A673 (cell line): ENCODE measurements around the gene XIAP. TPM values are rescaled to one million over a fixed set of nuclear protein-coding genes. Genes with fewer than 3 reads are reported as not detected.
"Not testable (repeated sequence)": the region's sequence is repeated elsewhere in the genome, so short reads cannot be mapped to it uniquely, and the experiment has no call there.

ENCODE experiments used
- BruUV-seq: library from RNA; stranded (reverse); fragments of 400-500 nt; replicated peaks from 2 replicates; lab custom pipeline; 2021; lab: Mats Ljungman, UMichigan
- CTCF ChIA-PET: fragments of 300-600 bp; sonication (Branson Sonifier 250); formaldehyde crosslinking; loops from one replicate; lab custom pipeline; 2022; ENCODE audit warnings: antibody characterized with exemption; lab: Charles Lee
- POLR2A ChIA-PET: fragments of 300-600 bp; sonication (Branson Sonifier 250); formaldehyde crosslinking; loops from one replicate; lab custom pipeline; 2022; ENCODE audit warnings: antibody characterized with exemption; ENCODE audit not compliant: low non-redundant PET; lab: Charles Lee
- DNase-seq: peaks from one replicate; pipeline ENCODE4 v3.0.0-alpha.2; 2015; ENCODE audit warnings: low spot score
- H3K27ac ChIP-seq: fragments of 200-600 bp; sonication (generic); 2 replicates; pipeline ENCODE4 v1.5.1; 2016; ENCODE audit warnings: mixed run types, low read depth, mild to moderate bottlenecking, mixed read lengths, antibody characterized with exemption, low read length; ENCODE audit not compliant: poor library complexity, severe bottlenecking
- H3K27me3 ChIP-seq: fragments of 200-600 bp; sonication (generic); replicated peaks from 2 replicates; pipeline ENCODE4 v1.6.1; 2017; ENCODE audit warnings: mixed run types, low read depth, mild to moderate bottlenecking, mixed read lengths, antibody characterized with exemption, low read length; ENCODE audit not compliant: insufficient read depth, poor library complexity
- H3K36me3 ChIP-seq: fragments of 200-600 bp; sonication (generic); 2 replicates; pipeline ENCODE4 v1.6.1; 2016; ENCODE audit warnings: mixed run types, mild to moderate bottlenecking, mixed read lengths, antibody characterized with exemption, low read length; ENCODE audit not compliant: insufficient read depth, poor library complexity, severe bottlenecking
- H3K4me1 ChIP-seq: fragments of 200-600 bp; sonication (generic); 2 replicates; pipeline ENCODE4 v1.6.1; 2017; ENCODE audit warnings: mixed run types, mild to moderate bottlenecking, mixed read lengths, antibody characterized with exemption, low read length; ENCODE audit not compliant: insufficient read depth, poor library complexity, severe bottlenecking
- H3K4me3 ChIP-seq: fragments of 200-600 bp; sonication (generic); 2 replicates; pipeline ENCODE4 v1.5.1; 2016; ENCODE audit warnings: low read depth, mixed run types, mild to moderate bottlenecking, mixed read lengths, low read length; ENCODE audit not compliant: poor library complexity, severe bottlenecking
- H3K9me3 ChIP-seq: fragments of 200-600 bp; sonication (generic); 2 replicates; pipeline ENCODE4 v1.6.1; 2016; ENCODE audit warnings: mixed run types, low read depth, mild to moderate bottlenecking, mixed read lengths, antibody characterized with exemption, low read length; ENCODE audit not compliant: poor library complexity, severe bottlenecking
- EZH2 ChIP-seq: fragments of 200-600 bp; sonication (generic); IDR thresholded peaks from 2 replicates; pipeline ENCODE4 v1.6.1; 2017; ENCODE audit warnings: borderline replicate concordance, low read depth, mild to moderate bottlenecking, mixed read lengths, antibody characterized with exemption, low read length; ENCODE audit not compliant: poor library complexity, severe bottlenecking
- intact Hi-C: fragments of 100-400 bp; cut with micrococcal nuclease; formaldehyde crosslinking; loops from one replicate; pipeline ENCODE4 v1.10.0; 2022; ENCODE audit not compliant: unreplicated experiment
- total RNA-seq: library from RNA; stranded (reverse); gene quantifications from 2 replicates; pipeline ENCODE4 v1.2.3, GENCODE V29; 2021
- TF ChIP-seq, protein P1 (sequence below): fragments of 300-800, 200-600 bp; sonication (generic); conservative IDR thresholded peaks from 2 replicates; pipeline ENCODE4 v1.5.1; 2017; ENCODE audit warnings: low read depth, mild to moderate bottlenecking, antibody characterized with exemption, low read length, moderate library complexity, mixed read lengths

Gene XIAP
- total RNA-seq, 1 experiment from 2014 or later, result 37.7 TPM

DNA sequence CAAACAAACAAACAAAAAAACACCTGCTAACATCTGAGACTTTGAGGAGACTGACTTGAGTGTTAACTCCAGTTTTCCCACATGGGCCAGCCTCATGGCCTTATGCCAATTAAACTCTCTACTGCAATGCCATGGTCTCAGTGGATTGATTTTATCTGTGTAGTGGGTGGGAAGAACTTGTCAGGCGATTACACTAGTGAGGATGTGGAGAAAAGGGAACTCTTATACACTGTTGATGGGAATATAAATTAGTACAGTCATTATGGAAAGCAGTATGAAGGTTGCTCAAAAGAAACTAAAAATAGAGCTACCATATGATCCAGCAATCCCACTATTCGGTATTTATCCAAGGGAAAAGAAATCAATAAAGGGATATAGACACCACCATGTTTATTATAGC is 12.8 kb upstream of the XIAP start:
- Histone ChIP-seq H3K27me3 (no peaks in the 10 kb centered on the region), H3K27ac (no peak overlapping the region), H3K4me1 (no peaks in the 10 kb centered on the region), H3K4me3 (no peak overlapping the region), H3K9me3 (no peaks in the 10 kb centered on the region), H3K36me3 (no peaks in the 10 kb centered on the region)
- DNase-seq, result no peak
- no TSS peak for BruUV-seq
- intact Hi-C loops, result no loop called here
- POLR2A ChIA-PET, result no interaction called here
- TF ChIP-seq, protein P1, sequence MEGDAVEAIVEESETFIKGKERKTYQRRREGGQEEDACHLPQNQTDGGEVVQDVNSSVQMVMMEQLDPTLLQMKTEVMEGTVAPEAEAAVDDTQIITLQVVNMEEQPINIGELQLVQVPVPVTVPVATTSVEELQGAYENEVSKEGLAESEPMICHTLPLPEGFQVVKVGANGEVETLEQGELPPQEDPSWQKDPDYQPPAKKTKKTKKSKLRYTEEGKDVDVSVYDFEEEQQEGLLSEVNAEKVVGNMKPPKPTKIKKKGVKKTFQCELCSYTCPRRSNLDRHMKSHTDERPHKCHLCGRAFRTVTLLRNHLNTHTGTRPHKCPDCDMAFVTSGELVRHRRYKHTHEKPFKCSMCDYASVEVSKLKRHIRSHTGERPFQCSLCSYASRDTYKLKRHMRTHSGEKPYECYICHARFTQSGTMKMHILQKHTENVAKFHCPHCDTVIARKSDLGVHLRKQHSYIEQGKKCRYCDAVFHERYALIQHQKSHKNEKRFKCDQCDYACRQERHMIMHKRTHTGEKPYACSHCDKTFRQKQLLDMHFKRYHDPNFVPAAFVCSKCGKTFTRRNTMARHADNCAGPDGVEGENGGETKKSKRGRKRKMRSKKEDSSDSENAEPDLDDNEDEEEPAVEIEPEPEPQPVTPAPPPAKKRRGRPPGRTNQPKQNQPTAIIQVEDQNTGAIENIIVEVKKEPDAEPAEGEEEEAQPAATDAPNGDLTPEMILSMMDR, result no peak
- no peak for TF ChIP-seq EZH2
- CTCF ChIA-PET, result no interaction called here

DNA sequence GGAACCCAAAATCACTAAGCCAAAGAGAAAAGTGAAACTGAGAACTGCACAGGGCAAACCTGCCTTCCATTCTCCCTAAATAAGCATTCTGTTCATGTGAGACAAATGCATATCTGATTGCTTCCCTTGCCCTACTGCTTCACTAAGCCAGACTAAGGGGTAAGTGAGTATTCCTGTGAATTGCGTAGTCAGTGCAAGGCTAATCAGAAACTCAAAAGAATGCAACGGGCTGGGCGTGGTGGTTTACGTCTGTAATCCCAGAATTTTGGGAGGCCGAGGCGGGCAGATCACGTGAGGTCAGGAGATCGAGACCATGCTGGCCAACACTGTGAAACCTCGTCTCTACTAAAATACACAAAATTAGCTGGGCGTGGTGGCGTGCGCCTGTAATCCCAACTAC is 10.8 kb upstream of the XIAP start:
- Histone ChIP-seq H3K4me3 (no peak overlapping the region), H3K9me3 (no peaks in the 10 kb centered on the region), H3K4me1 (no peaks in the 10 kb centered on the region), H3K27me3 (no peaks in the 10 kb centered on the region), H3K27ac (no peak overlapping the region), H3K36me3 (no peaks in the 10 kb centered on the region)
- POLR2A ChIA-PET, result no interaction called here
- no TSS peak for BruUV-seq
- TF ChIP-seq EZH2, result no peak
- TF ChIP-seq, protein P1, result no peak
- DNase-seq, result no peak
- intact Hi-C loops, result no loop called here
- CTCF ChIA-PET, result no interaction called here

DNA sequence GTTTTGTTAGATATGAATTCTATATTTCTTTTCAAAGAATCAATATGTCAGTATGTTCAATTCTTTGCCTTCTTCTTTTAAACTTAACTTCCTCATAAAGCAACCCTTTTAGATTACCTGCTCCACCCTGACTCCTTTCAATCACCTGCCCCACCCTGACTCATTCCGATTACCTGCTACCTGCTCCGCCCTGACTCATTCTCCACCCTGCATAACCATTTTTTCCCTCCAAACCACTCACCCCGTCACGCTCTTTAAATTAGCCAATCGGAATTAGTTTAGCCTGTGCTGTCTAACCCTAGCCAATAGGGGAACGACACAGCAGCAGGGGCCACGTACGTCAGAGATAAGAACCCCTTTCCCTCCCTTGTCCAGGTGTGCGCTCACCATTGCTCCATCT is 9.9 kb upstream of the XIAP start:
- H3K4me3 ChIP-seq, BruUV-seq, H3K36me3 ChIP-seq, CTCF ChIA-PET, H3K9me3 ChIP-seq, DNase-seq, H3K27ac ChIP-seq, POLR2A ChIA-PET, H3K27me3 ChIP-seq, intact Hi-C loops, H3K4me1 ChIP-seq: not testable (repeated sequence)

DNA sequence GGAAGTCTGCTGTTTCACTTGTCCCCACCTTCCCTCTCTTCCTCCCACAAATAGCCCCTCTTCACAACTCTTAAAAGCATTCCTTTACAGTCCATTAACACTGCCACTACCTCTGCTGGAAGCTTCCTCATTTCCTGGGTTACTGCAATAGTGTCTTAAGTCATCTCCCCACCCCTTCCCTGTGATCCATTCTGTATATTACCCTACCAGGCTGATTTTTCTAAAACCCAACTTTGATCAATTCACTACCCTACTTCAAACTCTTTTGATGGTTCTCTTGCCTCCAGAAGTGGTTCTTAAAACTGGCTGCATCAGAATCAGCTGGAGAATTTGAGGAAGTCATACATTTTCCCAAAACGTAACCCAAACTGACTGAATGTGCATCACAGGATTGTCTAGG is 8.8 kb upstream of the XIAP start:
- H3K4me3 ChIP-seq, result no peak overlapping the region
- peak; percentile 18 for DNase-seq
- POLR2A ChIA-PET, result no interaction called here
- no peaks in the 10 kb centered on the region for H3K4me1 ChIP-seq
- H3K9me3 ChIP-seq, result no peaks in the 10 kb centered on the region
- intact Hi-C loops, result no loop called here
- TF ChIP-seq EZH2, result no peak
- TF ChIP-seq, protein P1, result no peak
- BruUV-seq, result no TSS peak
- H3K36me3 ChIP-seq, result no peaks in the 10 kb centered on the region
- no peaks in the 10 kb centered on the region for H3K27me3 ChIP-seq
- CTCF ChIA-PET, result no interaction called here
- no peak overlapping the region for H3K27ac ChIP-seq
